Measurements from ENCODE around the gene NTRK2.
A peak's percentile ranks its signal among the peaks of the same experiment; 100 is the strongest.

Gene NTRK2

DNA sequence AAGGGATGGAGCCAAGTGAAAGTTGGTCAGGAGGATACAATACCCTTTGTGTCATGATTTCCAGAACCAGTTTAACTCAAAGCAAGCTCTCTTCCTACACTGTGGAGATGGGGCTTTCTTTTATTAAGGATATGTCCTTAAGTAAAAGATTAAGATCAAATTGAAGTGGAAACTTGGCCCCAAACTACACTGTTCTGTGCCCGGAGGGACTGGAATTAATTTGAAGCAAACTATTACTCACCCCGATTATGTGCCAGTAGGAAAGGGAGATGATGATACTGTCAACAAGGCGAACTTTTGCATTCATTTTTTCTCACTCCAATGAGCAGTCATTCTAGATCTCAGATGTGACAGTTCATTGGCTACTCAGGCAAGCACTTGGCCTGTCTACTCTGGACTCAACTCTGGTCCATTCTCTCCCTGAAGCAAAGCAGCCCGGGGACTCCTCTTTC, 186.7 kb downstream of the NTRK2 start:
- peak; percentile 67 for ATAC-seq
- TF ChIP-seq ZNF565 (CRISPR knock-in tag; conservative IDR thresholded peaks at IDR 0.05; ENCODE audit: low read depth) = no peak
- peak; percentile 89 for TF ChIP-seq ISL1 (CRISPR knock-in tag; IDR thresholded peaks at IDR 0.05)

DNA sequence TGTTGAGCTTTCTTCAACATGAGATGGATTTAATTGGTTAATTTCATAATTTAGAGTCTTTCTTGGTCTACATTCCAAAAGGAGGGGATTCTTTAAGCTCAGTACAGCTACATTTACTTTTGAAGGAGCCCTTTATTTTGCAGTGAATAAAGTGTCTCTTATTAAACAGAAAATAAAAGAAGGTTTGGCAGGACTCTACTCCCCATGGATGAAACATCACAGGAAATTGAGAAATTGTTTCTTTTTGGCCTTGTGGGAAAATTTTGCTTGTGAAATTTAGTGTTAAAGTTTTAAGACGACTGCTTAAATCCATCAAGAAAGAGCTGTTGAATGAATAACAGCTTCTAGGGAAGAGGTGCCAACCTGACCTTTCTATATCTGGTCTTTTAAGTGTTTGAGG, 187.7 kb downstream of the NTRK2 start:
- TF ChIP-seq ZNF8 (CRISPR knock-in tag; IDR thresholded peaks at IDR 0.05) (no peak), ZFP30 (CRISPR knock-in tag; IDR thresholded peaks at IDR 0.05) (no peak), OSR1 (CRISPR knock-in tag; IDR thresholded peaks at IDR 0.05) (no peak), TCF4 (CRISPR knock-in tag; IDR thresholded peaks at IDR 0.05; ENCODE audit: borderline replicate concordance) (no peak), ZNF565 (CRISPR knock-in tag; conservative IDR thresholded peaks at IDR 0.05; ENCODE audit: low read depth) (no peak), ISL1 (CRISPR knock-in tag; IDR thresholded peaks at IDR 0.05) (no peak)
- TF ChIP-seq, protein P1, sequence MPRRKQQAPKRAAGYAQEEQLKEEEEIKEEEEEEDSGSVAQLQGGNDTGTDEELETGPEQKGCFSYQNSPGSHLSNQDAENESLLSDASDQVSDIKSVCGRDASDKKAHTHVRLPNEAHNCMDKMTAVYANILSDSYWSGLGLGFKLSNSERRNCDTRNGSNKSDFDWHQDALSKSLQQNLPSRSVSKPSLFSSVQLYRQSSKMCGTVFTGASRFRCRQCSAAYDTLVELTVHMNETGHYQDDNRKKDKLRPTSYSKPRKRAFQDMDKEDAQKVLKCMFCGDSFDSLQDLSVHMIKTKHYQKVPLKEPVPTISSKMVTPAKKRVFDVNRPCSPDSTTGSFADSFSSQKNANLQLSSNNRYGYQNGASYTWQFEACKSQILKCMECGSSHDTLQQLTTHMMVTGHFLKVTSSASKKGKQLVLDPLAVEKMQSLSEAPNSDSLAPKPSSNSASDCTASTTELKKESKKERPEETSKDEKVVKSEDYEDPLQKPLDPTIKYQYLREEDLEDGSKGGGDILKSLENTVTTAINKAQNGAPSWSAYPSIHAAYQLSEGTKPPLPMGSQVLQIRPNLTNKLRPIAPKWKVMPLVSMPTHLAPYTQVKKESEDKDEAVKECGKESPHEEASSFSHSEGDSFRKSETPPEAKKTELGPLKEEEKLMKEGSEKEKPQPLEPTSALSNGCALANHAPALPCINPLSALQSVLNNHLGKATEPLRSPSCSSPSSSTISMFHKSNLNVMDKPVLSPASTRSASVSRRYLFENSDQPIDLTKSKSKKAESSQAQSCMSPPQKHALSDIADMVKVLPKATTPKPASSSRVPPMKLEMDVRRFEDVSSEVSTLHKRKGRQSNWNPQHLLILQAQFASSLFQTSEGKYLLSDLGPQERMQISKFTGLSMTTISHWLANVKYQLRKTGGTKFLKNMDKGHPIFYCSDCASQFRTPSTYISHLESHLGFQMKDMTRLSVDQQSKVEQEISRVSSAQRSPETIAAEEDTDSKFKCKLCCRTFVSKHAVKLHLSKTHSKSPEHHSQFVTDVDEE (CRISPR knock-in tag; IDR thresholded peaks at IDR 0.05) = no peak
- TF ChIP-seq, protein P2, sequence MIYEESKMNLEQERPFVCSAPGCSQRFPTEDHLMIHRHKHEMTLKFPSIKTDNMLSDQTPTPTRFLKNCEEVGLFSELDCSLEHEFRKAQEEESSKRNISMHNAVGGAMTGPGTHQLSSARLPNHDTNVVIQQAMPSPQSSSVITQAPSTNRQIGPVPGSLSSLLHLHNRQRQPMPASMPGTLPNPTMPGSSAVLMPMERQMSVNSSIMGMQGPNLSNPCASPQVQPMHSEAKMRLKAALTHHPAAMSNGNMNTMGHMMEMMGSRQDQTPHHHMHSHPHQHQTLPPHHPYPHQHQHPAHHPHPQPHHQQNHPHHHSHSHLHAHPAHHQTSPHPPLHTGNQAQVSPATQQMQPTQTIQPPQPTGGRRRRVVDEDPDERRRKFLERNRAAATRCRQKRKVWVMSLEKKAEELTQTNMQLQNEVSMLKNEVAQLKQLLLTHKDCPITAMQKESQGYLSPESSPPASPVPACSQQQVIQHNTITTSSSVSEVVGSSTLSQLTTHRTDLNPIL (CRISPR knock-in tag; IDR thresholded peaks at IDR 0.05; ENCODE audit: low read depth) = no peak
- TF ChIP-seq, protein P3, sequence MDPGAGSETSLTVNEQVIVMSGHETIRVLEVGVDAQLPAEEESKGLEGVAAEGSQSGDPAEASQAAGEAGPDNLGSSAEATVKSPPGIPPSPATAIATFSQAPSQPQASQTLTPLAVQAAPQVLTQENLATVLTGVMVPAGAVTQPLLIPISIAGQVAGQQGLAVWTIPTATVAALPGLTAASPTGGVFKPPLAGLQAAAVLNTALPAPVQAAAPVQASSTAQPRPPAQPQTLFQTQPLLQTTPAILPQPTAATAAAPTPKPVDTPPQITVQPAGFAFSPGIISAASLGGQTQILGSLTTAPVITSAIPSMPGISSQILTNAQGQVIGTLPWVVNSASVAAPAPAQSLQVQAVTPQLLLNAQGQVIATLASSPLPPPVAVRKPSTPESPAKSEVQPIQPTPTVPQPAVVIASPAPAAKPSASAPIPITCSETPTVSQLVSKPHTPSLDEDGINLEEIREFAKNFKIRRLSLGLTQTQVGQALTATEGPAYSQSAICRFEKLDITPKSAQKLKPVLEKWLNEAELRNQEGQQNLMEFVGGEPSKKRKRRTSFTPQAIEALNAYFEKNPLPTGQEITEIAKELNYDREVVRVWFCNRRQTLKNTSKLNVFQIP (CRISPR knock-in tag; IDR thresholded peaks at IDR 0.05; ENCODE audit: borderline replicate concordance, low read depth) = no peak
- no peak for ATAC-seq

DNA sequence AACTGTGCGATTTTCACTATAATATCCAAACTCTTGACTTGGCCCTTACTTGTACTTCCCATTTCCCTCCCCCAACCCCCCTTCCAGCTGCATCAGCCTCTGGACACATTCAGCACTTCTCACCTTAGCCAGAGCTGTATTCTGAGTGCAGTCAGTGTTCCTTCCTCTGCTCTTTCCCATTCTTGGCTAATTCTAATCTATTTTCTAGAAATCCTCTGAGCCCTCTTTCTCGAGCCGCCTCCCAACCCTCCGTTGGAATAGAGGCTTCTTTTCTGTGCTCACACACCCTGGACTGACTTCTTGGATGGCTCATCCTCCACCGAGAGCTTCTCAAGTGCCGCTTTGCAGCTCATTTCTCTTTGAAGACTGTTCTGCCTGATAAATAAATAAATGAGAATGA, 188.8 kb downstream of the NTRK2 start:
- ATAC-seq = no peak
- TF ChIP-seq GLIS3 (CRISPR knock-in tag; IDR thresholded peaks at IDR 0.05) = no peak
- TF ChIP-seq, protein P3 (CRISPR knock-in tag; IDR thresholded peaks at IDR 0.05; ENCODE audit: borderline replicate concordance, low read depth) = no peak
- TF ChIP-seq SNAI2 (CRISPR knock-in tag; IDR thresholded peaks at IDR 0.05) = no peak

DNA sequence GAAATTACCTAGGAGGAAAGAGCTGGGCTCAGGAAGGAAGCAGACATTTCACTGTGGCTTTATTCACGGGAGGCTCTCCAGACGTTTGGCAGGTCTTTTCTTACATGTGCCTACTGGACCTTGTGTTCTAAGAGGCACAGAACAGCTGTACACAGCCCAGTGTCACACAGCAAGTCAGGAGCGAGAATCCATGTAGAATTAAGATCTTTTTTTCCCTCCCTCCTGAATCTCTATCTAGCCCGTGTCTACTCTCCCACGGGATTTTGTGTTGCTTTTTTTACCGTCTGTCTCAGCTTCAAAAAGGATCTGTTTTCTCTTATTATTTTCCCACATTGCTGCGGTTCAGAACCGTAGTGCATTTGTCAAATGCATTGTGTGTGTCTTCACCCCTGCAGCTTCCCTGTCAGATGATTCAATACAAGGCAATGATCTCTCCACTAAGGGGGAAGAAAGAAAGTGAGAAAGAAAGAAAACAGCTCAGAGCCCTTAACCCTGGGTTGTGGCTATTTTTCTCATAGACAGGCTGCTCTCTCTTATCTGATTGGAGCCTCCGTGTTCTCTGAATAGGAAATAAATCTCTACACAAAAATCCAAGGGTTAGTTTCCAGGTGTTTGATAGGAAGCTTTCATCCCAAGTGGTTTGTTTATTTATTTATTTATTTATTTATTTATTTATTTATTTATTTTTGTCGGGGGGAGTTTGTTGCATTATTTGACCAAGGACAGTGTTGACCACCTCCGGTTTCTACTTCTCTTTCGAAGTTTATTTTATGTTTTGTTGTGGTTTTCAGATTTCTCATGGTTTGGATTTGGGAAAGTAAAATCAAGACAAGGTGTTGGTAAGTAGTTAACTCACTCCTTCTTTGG, 191.0 kb downstream of the NTRK2 start:
- TF ChIP-seq, protein P3 (CRISPR knock-in tag; IDR thresholded peaks at IDR 0.05; ENCODE audit: borderline replicate concordance, low read depth) = no peak
- TF ChIP-seq ESRRG (CRISPR knock-in tag; IDR thresholded peaks at IDR 0.05) (no peak), ARNTL (CRISPR knock-in tag; IDR thresholded peaks at IDR 0.05; ENCODE audit: borderline replicate concordance, low read depth) (no peak), BACH2 (CRISPR knock-in tag; IDR thresholded peaks at IDR 0.05; ENCODE audit: borderline replicate concordance) (no peak), TOX (CRISPR knock-in tag; IDR thresholded peaks at IDR 0.05; ENCODE audit: borderline replicate concordance) (no peak), ZFP3 (CRISPR knock-in tag; IDR thresholded peaks at IDR 0.05) (no peak), ZNF70 (CRISPR knock-in tag; IDR thresholded peaks at IDR 0.05) (no peak), ZNF8 (CRISPR knock-in tag; IDR thresholded peaks at IDR 0.05) (no peak)
- TF ChIP-seq, protein P2 (CRISPR knock-in tag; IDR thresholded peaks at IDR 0.05; ENCODE audit: low read depth) = no peak
- TF ChIP-seq, protein P1 (CRISPR knock-in tag; IDR thresholded peaks at IDR 0.05) = no peak
- no peak for ATAC-seq
